PC-9 (cell line): ENCODE results near the gene MIEF1. TPM values are rescaled to one million over a fixed set of nuclear protein-coding genes. Genes with fewer than 3 reads are reported as not detected.

Experiments used
- BruUV-seq: library from RNA; stranded (reverse); fragments of 400-500 nt; replicated peaks from 2 replicates; lab custom pipeline; 2021; lab: Mats Ljungman, UMichigan
- CTCF ChIA-PET: fragments of 300-600 bp; sonication (Branson Sonifier 250); formaldehyde crosslinking; loops from one replicate; lab custom pipeline; 2022; ENCODE audit warnings: antibody characterized with exemption; lab: Charles Lee
- POLR2A ChIA-PET: fragments of 300-600 bp; sonication (Branson Sonifier 250); formaldehyde crosslinking; loops from one replicate; lab custom pipeline; 2022; ENCODE audit warnings: antibody characterized with exemption; ENCODE audit not compliant: unreplicated experiment; lab: Charles Lee
- DNase-seq, 2 experiments: peaks; one replicate each; pipeline versions ENCODE4 v3.0.0 to v3.0.0-alpha.2; 2015 to 2022; ENCODE audit warnings: mixed read lengths in 1 of 2
- H2AFZ ChIP-seq: fragments of 200-600 bp; sonication (generic); 2 replicates; pipeline ENCODE4 v1.8.1; 2017; ENCODE audit warnings: antibody characterized with exemption
- H3F3A ChIP-seq: fragments of 200-600 bp; sonication (generic); 2 replicates; pipeline ENCODE4 v1.8.1; 2017; ENCODE audit warnings: antibody characterized with exemption, mild to moderate bottlenecking, low read depth; ENCODE audit not compliant: insufficient read depth
- H3K27ac ChIP-seq: fragments of 200-600 bp; sonication (generic); 2 replicates; pipeline ENCODE4 v1.6.1; 2016; ENCODE audit warnings: mixed run types
- H3K27me3 ChIP-seq: fragments of 200-600 bp; sonication (generic); 2 replicates; pipeline ENCODE4 v1.6.1; 2016; ENCODE audit warnings: low read depth, mixed run types; ENCODE audit not compliant: insufficient read depth
- H3K36me3 ChIP-seq: fragments of 200-600 bp; sonication (generic); 2 replicates; pipeline ENCODE4 v1.6.1; 2016; ENCODE audit warnings: low read depth, mixed run types
- H3K4me1 ChIP-seq: fragments of 200-600 bp; sonication (generic); replicated peaks from 2 replicates; pipeline ENCODE4 v1.6.1; 2016; ENCODE audit warnings: mixed run types; ENCODE audit not compliant: insufficient read depth
- H3K4me2 ChIP-seq: fragments of 200-600 bp; sonication (generic); 2 replicates; pipeline ENCODE4 v1.6.1; 2017; ENCODE audit warnings: mixed run types
- H3K4me3 ChIP-seq: fragments of 200-600 bp; sonication (generic); 2 replicates; pipeline ENCODE4 v1.6.1; 2016; ENCODE audit warnings: mixed run types
- H3K79me2 ChIP-seq: fragments of 200-600 bp; sonication (generic); 2 replicates; pipeline ENCODE4 v1.6.1; 2017; ENCODE audit warnings: low read depth, mixed run types
- H3K9me2 ChIP-seq: fragments of 200-600 bp; sonication (generic); 2 replicates; pipeline ENCODE4 v1.8.1; 2017; ENCODE audit warnings: mild to moderate bottlenecking; ENCODE audit not compliant: insufficient read depth
- H3K9me3 ChIP-seq: fragments of 200-600 bp; sonication (generic); 2 replicates; pipeline ENCODE4 v1.8.1; 2016; ENCODE audit warnings: low read depth; ENCODE audit not compliant: insufficient read depth
- H4K20me1 ChIP-seq: fragments of 200-600 bp; sonication (generic); 2 replicates; pipeline ENCODE4 v1.8.1; 2017; ENCODE audit not compliant: insufficient read depth
- EZH2 ChIP-seq: fragments of 200-600 bp; sonication (generic); IDR thresholded peaks from 2 replicates; pipeline ENCODE4 v1.8.0; 2017; ENCODE audit warnings: antibody characterized with exemption, low read depth
- intact Hi-C: fragments of 100-400 bp; cut with micrococcal nuclease; formaldehyde crosslinking; loops from one replicate; pipeline ENCODE4 v1.10.0; 2022; ENCODE audit not compliant: unreplicated experiment
- total RNA-seq: library from RNA; stranded (reverse); gene quantifications from 2 replicates; pipeline ENCODE4 v1.2.3, GENCODE V29; 2021
- TF ChIP-seq, protein P1 (sequence below): fragments of 200-600 bp; sonication (generic); conservative IDR thresholded peaks from 2 replicates; pipeline ENCODE4 v1.6.1; 2017; ENCODE audit warnings: mixed run types, antibody characterized with exemption, mild to moderate bottlenecking, moderate library complexity

Gene MIEF1
- total RNA-seq, 1 experiment from 2014 or later: 36.9 TPM

DNA sequence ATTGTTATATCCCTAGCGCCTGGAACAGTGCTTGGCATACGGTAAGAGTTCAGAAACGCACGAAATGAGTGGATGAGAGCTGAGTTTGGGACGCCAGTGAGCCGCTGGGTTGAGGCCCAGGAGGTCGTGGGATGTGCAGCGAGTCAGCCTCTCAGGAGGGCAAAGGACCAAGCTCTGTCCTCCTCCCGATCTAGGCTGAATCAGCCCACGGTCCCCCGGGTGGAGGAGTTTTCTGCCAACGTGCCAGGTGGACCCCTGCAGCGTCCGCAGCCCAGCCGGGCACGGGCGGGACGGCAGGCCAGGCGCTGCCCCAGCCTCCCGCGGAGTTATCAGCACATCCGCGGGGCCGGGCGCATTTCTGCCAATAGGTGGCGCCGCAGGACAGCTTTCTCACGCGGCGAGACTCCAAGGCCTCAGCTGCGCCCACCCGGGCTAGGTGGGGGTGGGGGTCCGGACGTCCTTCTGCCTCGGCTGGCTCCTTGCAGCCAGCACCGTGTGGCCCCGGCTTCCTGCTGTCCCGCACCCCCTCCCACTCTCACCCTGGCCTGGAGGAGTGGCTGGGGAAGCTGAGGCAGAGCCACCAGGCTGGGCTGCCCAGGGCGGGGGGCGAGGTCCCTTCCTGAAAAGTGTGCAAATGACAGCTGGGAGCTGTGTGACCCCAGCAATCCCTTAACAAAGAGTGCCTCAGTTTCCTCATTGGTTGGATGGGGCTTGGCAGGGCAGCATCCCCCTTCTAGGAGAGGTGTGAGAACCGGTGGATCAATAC lies 32.7 kb downstream of the MIEF1 start:
- ChIA-PET POLR2A (no interaction called here), CTCF (interaction anchor here (0.6 to 2.1 kb wide), 9 partner anchors 41 to 1059 kb away, joined by 3 to 11 read pairs (median 3); partner anchors contain the start of gene TAB1)
- 0 out of 2 replicates have a peak, but pooled peaks cover 3% of the 10 kb centered on the region for H4K20me1 ChIP-seq
- peak overlapping the region; percentile 10; the same call in 1 of the 2 replicates for H3K4me3 ChIP-seq
- H2AFZ ChIP-seq: peak overlapping the region; percentile 61
- H3K9me2 ChIP-seq: no peaks in the 10 kb centered on the region
- no peaks in the 10 kb centered on the region for H3K27me3 ChIP-seq
- BruUV-seq: no TSS peak
- H3K9me3 ChIP-seq: no peaks in the 10 kb centered on the region
- peaks cover 34% of the 10 kb centered on the region; the same call in 1 of the 2 replicates for H3F3A ChIP-seq
- H3K4me1 ChIP-seq: peaks cover 24% of the 10 kb centered on the region
- H3K36me3 ChIP-seq: no peaks in the 10 kb centered on the region
- H3K27ac ChIP-seq: no peak overlapping the region
- DNase-seq: peak; percentile 58 to 78
- intact Hi-C loops: loop anchor here (1.0 kb wide), 1 partner anchor 490 kb away; no protein-coding TSS in a partner anchor
- no peak for TF ChIP-seq EZH2
- TF ChIP-seq, protein P1, sequence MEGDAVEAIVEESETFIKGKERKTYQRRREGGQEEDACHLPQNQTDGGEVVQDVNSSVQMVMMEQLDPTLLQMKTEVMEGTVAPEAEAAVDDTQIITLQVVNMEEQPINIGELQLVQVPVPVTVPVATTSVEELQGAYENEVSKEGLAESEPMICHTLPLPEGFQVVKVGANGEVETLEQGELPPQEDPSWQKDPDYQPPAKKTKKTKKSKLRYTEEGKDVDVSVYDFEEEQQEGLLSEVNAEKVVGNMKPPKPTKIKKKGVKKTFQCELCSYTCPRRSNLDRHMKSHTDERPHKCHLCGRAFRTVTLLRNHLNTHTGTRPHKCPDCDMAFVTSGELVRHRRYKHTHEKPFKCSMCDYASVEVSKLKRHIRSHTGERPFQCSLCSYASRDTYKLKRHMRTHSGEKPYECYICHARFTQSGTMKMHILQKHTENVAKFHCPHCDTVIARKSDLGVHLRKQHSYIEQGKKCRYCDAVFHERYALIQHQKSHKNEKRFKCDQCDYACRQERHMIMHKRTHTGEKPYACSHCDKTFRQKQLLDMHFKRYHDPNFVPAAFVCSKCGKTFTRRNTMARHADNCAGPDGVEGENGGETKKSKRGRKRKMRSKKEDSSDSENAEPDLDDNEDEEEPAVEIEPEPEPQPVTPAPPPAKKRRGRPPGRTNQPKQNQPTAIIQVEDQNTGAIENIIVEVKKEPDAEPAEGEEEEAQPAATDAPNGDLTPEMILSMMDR: peak; percentile 100
- peak overlapping the region; percentile 73 for H3K4me2 ChIP-seq
- H3K79me2 ChIP-seq: peaks cover 26% of the 10 kb centered on the region

- no TSS peak for BruUV-seq
- Histone ChIP-seq H3K36me3 (no peaks in the 10 kb centered on the region), H3K4me2 (0 out of 2 replicates have a peak overlapping the region, but pooled peaks have one; percentile 73)
These were observed 33.3 kb downstream of the MIEF1 start for GRCh38 chr22:39535357-39535725.

GRCh38 chr22:39535831-39536449 lies 33.9 kb downstream of the MIEF1 start:
- no TSS peak for BruUV-seq
- no peaks in the 10 kb centered on the region for H3K9me2 ChIP-seq
- ChIA-PET CTCF (no interaction called here), POLR2A (interaction anchor here (0.6 kb wide), 1 partner anchor 105 kb away, joined by 4 read pairs; no protein-coding TSS in a partner anchor)
- no peak overlapping the region for H2AFZ ChIP-seq
- no peak overlapping the region for H3K4me3 ChIP-seq
- DNase-seq: no peak
- H4K20me1 ChIP-seq: 0 out of 2 replicates have a peak, but pooled peaks cover 3% of the 10 kb centered on the region
- H3K4me1 ChIP-seq: peaks cover 20% of the 10 kb centered on the region
- no peak for TF ChIP-seq EZH2
- TF ChIP-seq, protein P1: no peak
- H3K27me3 ChIP-seq: no peaks in the 10 kb centered on the region
- no peaks in the 10 kb centered on the region for H3K9me3 ChIP-seq
- peaks cover 22% of the 10 kb centered on the region; the same call in 1 of the 2 replicates for H3F3A ChIP-seq
- no peak overlapping the region for H3K27ac ChIP-seq
- H3K4me2 ChIP-seq: no peak overlapping the region
- intact Hi-C loops: no loop called here
- peaks cover 15% of the 10 kb centered on the region for H3K79me2 ChIP-seq
- H3K36me3 ChIP-seq: no peaks in the 10 kb centered on the region

More at GRCh38 chr22:39535357-39535725, 33.3 kb downstream of the MIEF1 start:
- TF ChIP-seq, protein P1: no peak
- TF ChIP-seq EZH2: no peak
- intact Hi-C loops: no loop called here
- H3K27ac ChIP-seq: no peak overlapping the region
- no peak overlapping the region for H3K4me3 ChIP-seq
- H3K4me1 ChIP-seq: peaks cover 24% of the 10 kb centered on the region
- CTCF ChIA-PET: interaction anchor here (2.1 kb wide), 1 partner anchor 489 kb away, joined by 11 read pairs; no protein-coding TSS in a partner anchor
- peak in 1 of 2 experiments; percentile 10 for DNase-seq
- H3F3A ChIP-seq: peaks cover 28% of the 10 kb centered on the region; the same call in 1 of the 2 replicates
- H3K9me2 ChIP-seq: no peaks in the 10 kb centered on the region
- H4K20me1 ChIP-seq: 0 out of 2 replicates have a peak, but pooled peaks cover 3% of the 10 kb centered on the region
- POLR2A ChIA-PET: no interaction called here
- H2AFZ ChIP-seq: no peak overlapping the region
- H3K27me3 ChIP-seq: no peaks in the 10 kb centered on the region
- peaks cover 21% of the 10 kb centered on the region for H3K79me2 ChIP-seq
- no peaks in the 10 kb centered on the region for H3K9me3 ChIP-seq
